ENCODE results near the gene PLA2G12B.

GRCh38 chr10:72948762-72949161, 5.8 kb downstream of the PLA2G12B start:
- TF ChIP-seq, protein P1, sequence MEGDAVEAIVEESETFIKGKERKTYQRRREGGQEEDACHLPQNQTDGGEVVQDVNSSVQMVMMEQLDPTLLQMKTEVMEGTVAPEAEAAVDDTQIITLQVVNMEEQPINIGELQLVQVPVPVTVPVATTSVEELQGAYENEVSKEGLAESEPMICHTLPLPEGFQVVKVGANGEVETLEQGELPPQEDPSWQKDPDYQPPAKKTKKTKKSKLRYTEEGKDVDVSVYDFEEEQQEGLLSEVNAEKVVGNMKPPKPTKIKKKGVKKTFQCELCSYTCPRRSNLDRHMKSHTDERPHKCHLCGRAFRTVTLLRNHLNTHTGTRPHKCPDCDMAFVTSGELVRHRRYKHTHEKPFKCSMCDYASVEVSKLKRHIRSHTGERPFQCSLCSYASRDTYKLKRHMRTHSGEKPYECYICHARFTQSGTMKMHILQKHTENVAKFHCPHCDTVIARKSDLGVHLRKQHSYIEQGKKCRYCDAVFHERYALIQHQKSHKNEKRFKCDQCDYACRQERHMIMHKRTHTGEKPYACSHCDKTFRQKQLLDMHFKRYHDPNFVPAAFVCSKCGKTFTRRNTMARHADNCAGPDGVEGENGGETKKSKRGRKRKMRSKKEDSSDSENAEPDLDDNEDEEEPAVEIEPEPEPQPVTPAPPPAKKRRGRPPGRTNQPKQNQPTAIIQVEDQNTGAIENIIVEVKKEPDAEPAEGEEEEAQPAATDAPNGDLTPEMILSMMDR (IDR thresholded peaks at IDR 0.05; ENCODE audit: low read depth, low read length, missing input control), result no peak
- TF ChIP-seq EGR1 (IDR thresholded peaks at IDR 0.05; ENCODE audit: low read depth in 2 of 2), result no peak
- no peak for TF ChIP-seq MAX (IDR thresholded peaks at IDR 0.05)
- no peak for TF ChIP-seq GABPA (IDR thresholded peaks at IDR 0.05 in 1 of 2, conservative IDR thresholded peaks at IDR 0.05 in 1 of 2)
- TF ChIP-seq YY1 (IDR thresholded peaks at IDR 0.05), result no peak
- TF ChIP-seq, protein P2, sequence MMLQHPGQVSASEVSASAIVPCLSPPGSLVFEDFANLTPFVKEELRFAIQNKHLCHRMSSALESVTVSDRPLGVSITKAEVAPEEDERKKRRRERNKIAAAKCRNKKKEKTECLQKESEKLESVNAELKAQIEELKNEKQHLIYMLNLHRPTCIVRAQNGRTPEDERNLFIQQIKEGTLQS (IDR thresholded peaks at IDR 0.05), result no peak
- TF ChIP-seq JUND (IDR thresholded peaks at IDR 0.05), result no peak
- TF ChIP-seq SP1 (IDR thresholded peaks at IDR 0.05), result no peak
- TF ChIP-seq RAD21 (IDR thresholded peaks at IDR 0.05), result no peak
- no peak for TF ChIP-seq RXRA (IDR thresholded peaks at IDR 0.05)
- TF ChIP-seq, protein P3, sequence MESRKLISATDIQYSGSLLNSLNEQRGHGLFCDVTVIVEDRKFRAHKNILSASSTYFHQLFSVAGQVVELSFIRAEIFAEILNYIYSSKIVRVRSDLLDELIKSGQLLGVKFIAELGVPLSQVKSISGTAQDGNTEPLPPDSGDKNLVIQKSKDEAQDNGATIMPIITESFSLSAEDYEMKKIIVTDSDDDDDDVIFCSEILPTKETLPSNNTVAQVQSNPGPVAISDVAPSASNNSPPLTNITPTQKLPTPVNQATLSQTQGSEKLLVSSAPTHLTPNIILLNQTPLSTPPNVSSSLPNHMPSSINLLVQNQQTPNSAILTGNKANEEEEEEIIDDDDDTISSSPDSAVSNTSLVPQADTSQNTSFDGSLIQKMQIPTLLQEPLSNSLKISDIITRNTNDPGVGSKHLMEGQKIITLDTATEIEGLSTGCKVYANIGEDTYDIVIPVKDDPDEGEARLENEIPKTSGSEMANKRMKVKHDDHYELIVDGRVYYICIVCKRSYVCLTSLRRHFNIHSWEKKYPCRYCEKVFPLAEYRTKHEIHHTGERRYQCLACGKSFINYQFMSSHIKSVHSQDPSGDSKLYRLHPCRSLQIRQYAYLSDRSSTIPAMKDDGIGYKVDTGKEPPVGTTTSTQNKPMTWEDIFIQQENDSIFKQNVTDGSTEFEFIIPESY (IDR thresholded peaks at IDR 0.05), result no peak
- TF ChIP-seq, protein P4, sequence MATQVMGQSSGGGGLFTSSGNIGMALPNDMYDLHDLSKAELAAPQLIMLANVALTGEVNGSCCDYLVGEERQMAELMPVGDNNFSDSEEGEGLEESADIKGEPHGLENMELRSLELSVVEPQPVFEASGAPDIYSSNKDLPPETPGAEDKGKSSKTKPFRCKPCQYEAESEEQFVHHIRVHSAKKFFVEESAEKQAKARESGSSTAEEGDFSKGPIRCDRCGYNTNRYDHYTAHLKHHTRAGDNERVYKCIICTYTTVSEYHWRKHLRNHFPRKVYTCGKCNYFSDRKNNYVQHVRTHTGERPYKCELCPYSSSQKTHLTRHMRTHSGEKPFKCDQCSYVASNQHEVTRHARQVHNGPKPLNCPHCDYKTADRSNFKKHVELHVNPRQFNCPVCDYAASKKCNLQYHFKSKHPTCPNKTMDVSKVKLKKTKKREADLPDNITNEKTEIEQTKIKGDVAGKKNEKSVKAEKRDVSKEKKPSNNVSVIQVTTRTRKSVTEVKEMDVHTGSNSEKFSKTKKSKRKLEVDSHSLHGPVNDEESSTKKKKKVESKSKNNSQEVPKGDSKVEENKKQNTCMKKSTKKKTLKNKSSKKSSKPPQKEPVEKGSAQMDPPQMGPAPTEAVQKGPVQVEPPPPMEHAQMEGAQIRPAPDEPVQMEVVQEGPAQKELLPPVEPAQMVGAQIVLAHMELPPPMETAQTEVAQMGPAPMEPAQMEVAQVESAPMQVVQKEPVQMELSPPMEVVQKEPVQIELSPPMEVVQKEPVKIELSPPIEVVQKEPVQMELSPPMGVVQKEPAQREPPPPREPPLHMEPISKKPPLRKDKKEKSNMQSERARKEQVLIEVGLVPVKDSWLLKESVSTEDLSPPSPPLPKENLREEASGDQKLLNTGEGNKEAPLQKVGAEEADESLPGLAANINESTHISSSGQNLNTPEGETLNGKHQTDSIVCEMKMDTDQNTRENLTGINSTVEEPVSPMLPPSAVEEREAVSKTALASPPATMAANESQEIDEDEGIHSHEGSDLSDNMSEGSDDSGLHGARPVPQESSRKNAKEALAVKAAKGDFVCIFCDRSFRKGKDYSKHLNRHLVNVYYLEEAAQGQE (IDR thresholded peaks at IDR 0.05), result no peak
- TF ChIP-seq FOXA1 (IDR thresholded peaks at IDR 0.05), result no peak
